NCI-H128 (cell line): ENCODE results near the gene CDK5RAP2.

Experiments
- DNase-seq: peaks from one replicate; lab custom pipeline; 2025; ENCODE audit not compliant: unreplicated experiment; lab: John Stamatoyannopoulos, UW

Gene CDK5RAP2

GRCh38 chr9:120405860-120406259 is 174.1 kb downstream of the CDK5RAP2 start:
- no peak for DNase-seq

- no peak for DNase-seq
These were observed 174.8 kb downstream of the CDK5RAP2 start for GRCh38 chr9:120405134-120405533.

- DNase-seq: no peak
These were observed 176.5 kb downstream of the CDK5RAP2 start for GRCh38 chr9:120403543-120403856.

- no peak for DNase-seq
These were observed 177.0 kb downstream of the CDK5RAP2 start for GRCh38 chr9:120402741-120403542.

GRCh38 chr9:120399940-120400339 is 180.0 kb downstream of the CDK5RAP2 start:
- DNase-seq: no peak

GRCh38 chr9:120398286-120398685 is 181.7 kb downstream of the CDK5RAP2 start:
- no peak for DNase-seq

- DNase-seq: no peak
These were observed 182.5 kb downstream of the CDK5RAP2 start for GRCh38 chr9:120397453-120397852.

GRCh38 chr9:120396931-120397330 is 183.0 kb downstream of the CDK5RAP2 start:
- no peak for DNase-seq

- no peak for DNase-seq
These were observed 183.5 kb downstream of the CDK5RAP2 start for GRCh38 chr9:120396418-120396817.

- DNase-seq: no peak
These were observed 184.6 kb downstream of the CDK5RAP2 start for GRCh38 chr9:120395376-120395775.

GRCh38 chr9:120394058-120394669 is 185.8 kb downstream of the CDK5RAP2 start:
- no peak for DNase-seq

- DNase-seq: no peak
These were observed 186.4 kb downstream of the CDK5RAP2 start for GRCh38 chr9:120393386-120394057.

- no peak for DNase-seq
These were observed 187.3 kb downstream of the CDK5RAP2 start for GRCh38 chr9:120392711-120393110.

GRCh38 chr9:120392245-120392644 is 187.7 kb downstream of the CDK5RAP2 start:
- no peak for DNase-seq

GRCh38 chr9:120391691-120392090 is 188.3 kb downstream of the CDK5RAP2 start:
- no peak for DNase-seq

GRCh38 chr9:120390637-120391190 is 189.3 kb downstream of the CDK5RAP2 start:
- no peak for DNase-seq

- DNase-seq: no peak
These were observed 190.1 kb downstream of the CDK5RAP2 start for GRCh38 chr9:120389867-120390266.

- no peak for DNase-seq
These were observed 190.7 kb downstream of the CDK5RAP2 start for GRCh38 chr9:120389300-120389699.

GRCh38 chr9:120388003-120388855 is 191.7 kb downstream of the CDK5RAP2 start:
- no peak for DNase-seq

GRCh38 chr9:120387257-120388002 is 192.5 kb downstream of the CDK5RAP2 start:
- DNase-seq: peak; percentile 46
